Measurements from ENCODE around the gene DAG1. TPM values are rescaled to one million over a fixed set of nuclear protein-coding genes. Genes with fewer than 3 reads are reported as not detected.

The DAG1 gene
- total RNA-seq, 3 donors from 2014 or later (not counting 1 experiment from before 2014, with no cell fraction given): 9.6 to 22.4 (median 20.6) TPM

GRCh38 chr3:49570028-49570654, 100.1 kb downstream of the DAG1 start:
- Mint-ChIP-seq H3K36me3 (no peaks in the 10 kb centered on the region), H3K4me1 (no peaks in the 10 kb centered on the region), H3K9me3 (no peaks in the 10 kb centered on the region), H3K27ac (no peak overlapping the region), H3K4me3 (no peak overlapping the region), H3K27me3 (ENCODE audit: low read depth in 2 of 2) (peaks cover 0 to 6% of the 10 kb centered on the region in 2 donors)
- Histone ChIP-seq H3K4me3 (ENCODE audit: low read length) (no peak overlapping the region), H3K27me3 (ENCODE audit: control insufficient read depth, insufficient read depth, low read length) (no peaks in the 10 kb centered on the region), H3K27ac (ENCODE audit: low read length) (no peak overlapping the region), H3K4me1 (ENCODE audit: control insufficient read depth, insufficient read depth, low read length) (no peaks in the 10 kb centered on the region), H3K9me3 (ENCODE audit: control insufficient read depth, insufficient read depth, low read length) (no peaks in the 10 kb centered on the region), H3K36me3 (ENCODE audit: control insufficient read depth, insufficient read depth, low read length) (no peaks in the 10 kb centered on the region)
- 93% methylated on average over 5 of the region's 6 CpGs for WGBS (ENCODE audit: insufficient coverage)
- TF ChIP-seq, protein P1, sequence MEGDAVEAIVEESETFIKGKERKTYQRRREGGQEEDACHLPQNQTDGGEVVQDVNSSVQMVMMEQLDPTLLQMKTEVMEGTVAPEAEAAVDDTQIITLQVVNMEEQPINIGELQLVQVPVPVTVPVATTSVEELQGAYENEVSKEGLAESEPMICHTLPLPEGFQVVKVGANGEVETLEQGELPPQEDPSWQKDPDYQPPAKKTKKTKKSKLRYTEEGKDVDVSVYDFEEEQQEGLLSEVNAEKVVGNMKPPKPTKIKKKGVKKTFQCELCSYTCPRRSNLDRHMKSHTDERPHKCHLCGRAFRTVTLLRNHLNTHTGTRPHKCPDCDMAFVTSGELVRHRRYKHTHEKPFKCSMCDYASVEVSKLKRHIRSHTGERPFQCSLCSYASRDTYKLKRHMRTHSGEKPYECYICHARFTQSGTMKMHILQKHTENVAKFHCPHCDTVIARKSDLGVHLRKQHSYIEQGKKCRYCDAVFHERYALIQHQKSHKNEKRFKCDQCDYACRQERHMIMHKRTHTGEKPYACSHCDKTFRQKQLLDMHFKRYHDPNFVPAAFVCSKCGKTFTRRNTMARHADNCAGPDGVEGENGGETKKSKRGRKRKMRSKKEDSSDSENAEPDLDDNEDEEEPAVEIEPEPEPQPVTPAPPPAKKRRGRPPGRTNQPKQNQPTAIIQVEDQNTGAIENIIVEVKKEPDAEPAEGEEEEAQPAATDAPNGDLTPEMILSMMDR (IDR thresholded peaks at IDR 0.05): no peak
- intact Hi-C loops (cut with micrococcal nuclease): no loop called here
- DNase-seq: no peak
- no peak for ATAC-seq

DNA sequence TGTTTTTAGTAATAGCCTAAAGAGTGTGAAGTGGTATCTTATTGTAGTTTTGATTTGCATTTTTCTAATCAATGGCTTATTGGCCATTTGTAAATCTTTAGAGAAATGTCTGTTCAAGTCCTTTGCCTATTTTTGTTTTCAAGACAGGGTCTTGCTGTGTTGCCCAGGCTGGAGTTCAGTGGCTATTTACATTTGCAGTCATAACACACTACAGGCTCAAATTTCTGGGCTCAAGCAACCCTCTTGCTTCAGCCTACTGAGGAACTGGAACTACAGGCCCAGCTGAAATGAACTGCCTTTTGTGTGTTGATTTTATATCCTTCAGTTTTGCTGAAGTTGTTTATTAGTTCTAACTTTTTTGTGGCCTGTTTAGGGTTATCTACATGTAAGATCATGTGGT, 112.1 kb downstream of the DAG1 start:
- Histone ChIP-seq H3K27me3 (ENCODE audit: control insufficient read depth, insufficient read depth, low read length) (no peaks in the 10 kb centered on the region), H3K36me3 (ENCODE audit: control insufficient read depth, insufficient read depth, low read length) (no peaks in the 10 kb centered on the region), H3K4me3 (ENCODE audit: low read length) (no peak overlapping the region), H3K4me1 (ENCODE audit: control insufficient read depth, insufficient read depth, low read length) (no peaks in the 10 kb centered on the region), H3K27ac (ENCODE audit: low read length) (no peak overlapping the region), H3K9me3 (ENCODE audit: control insufficient read depth, insufficient read depth, low read length) (no peaks in the 10 kb centered on the region)
- TF ChIP-seq, protein P1 (IDR thresholded peaks at IDR 0.05): no peak
- DNase-seq (no peak), ATAC-seq (no peak)
- intact Hi-C loops (cut with micrococcal nuclease): no loop called here
- Mint-ChIP-seq H3K27me3 (ENCODE audit: low read depth in 2 of 2) (peaks cover 9 to 24% of the 10 kb centered on the region in 2 donors), H3K36me3 (no peaks in the 10 kb centered on the region), H3K27ac (no peak overlapping the region), H3K4me3 (no peak overlapping the region), H3K4me1 (no peaks in the 10 kb centered on the region), H3K9me3 (no peaks in the 10 kb centered on the region)

Other genes with a start within 250 kb of the DAG1 start
- gene C3orf62, start 193.0 kb upstream of the DAG1 start, total RNA-seq: 10 to 100 TPM in 2 of 3 donors, 1 to 10 TPM in 1; 8.8 to 12.7 (median 10.8) TPM
- 100 to 1,000 TPM; 110 to 138 (median 135) TPM for gene USP4, start 130.2 kb upstream of the DAG1 start, total RNA-seq
- gene GPX1, start 111.9 kb upstream of the DAG1 start, total RNA-seq: 10 to 100 TPM; 34.7 to 70.0 (median 59.1) TPM
- 100 to 1,000 TPM; 342 to 372 (median 370) TPM for gene RHOA, start 58.3 kb upstream of the DAG1 start, total RNA-seq
- gene TCTA, start 57.8 kb upstream of the DAG1 start, total RNA-seq: 10 to 100 TPM; 35.4 to 40.7 (median 36.7) TPM
- 10 to 100 TPM; 13.4 to 14.2 (median 14.0) TPM for gene AMT, start 47.8 kb upstream of the DAG1 start, total RNA-seq
- gene NICN1, start 40.9 kb upstream of the DAG1 start, total RNA-seq: 10 to 100 TPM; 28.7 to 36.5 (median 30.6) TPM
- gene BSN, start 84.2 kb downstream of the DAG1 start, total RNA-seq: under 1 TPM; 0.33 to 0.41 (median 0.35) TPM
- gene APEH, start 204.1 kb downstream of the DAG1 start, total RNA-seq: 10 to 100 TPM; 62.8 to 95.7 (median 77.5) TPM
- 10 to 100 TPM in 2 of 3 donors, 1 to 10 TPM in 1; 9.5 to 19.1 (median 15.2) TPM for gene MST1, start 219.2 kb downstream of the DAG1 start, total RNA-seq
- 10 to 100 TPM; 48.5 to 58.7 (median 55.6) TPM for gene RNF123, start 219.3 kb downstream of the DAG1 start, total RNA-seq
- 1 to 10 TPM in 2 of 3 donors, not detected in 1; 1.3 to 1.9 TPM for gene AMIGO3, start 249.4 kb downstream of the DAG1 start, total RNA-seq